Measurements from ENCODE around the gene PTGFR.

DNA sequence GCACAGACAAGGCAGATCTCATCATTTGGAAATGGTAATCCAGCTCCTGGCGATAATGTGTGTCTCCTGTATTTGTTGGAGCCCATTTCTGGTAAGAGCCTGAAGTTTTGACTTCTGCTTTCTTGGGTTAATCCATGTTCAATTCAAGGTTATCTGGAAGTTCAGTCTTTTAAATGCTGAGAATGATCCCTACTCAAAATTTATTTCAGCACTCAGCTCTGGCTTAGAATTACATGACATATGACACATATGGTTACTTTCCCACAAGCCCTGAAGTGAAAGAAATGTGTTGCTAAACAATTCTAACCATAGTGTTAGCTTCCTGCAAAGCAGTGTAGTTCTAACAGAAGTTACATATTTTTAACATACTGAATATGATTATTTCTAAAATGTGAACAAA, 2.7 kb downstream of the PTGFR start:
- no peak for TF ChIP-seq POLR2A (IDR thresholded peaks at IDR 0.05)
- TF ChIP-seq, protein P1, sequence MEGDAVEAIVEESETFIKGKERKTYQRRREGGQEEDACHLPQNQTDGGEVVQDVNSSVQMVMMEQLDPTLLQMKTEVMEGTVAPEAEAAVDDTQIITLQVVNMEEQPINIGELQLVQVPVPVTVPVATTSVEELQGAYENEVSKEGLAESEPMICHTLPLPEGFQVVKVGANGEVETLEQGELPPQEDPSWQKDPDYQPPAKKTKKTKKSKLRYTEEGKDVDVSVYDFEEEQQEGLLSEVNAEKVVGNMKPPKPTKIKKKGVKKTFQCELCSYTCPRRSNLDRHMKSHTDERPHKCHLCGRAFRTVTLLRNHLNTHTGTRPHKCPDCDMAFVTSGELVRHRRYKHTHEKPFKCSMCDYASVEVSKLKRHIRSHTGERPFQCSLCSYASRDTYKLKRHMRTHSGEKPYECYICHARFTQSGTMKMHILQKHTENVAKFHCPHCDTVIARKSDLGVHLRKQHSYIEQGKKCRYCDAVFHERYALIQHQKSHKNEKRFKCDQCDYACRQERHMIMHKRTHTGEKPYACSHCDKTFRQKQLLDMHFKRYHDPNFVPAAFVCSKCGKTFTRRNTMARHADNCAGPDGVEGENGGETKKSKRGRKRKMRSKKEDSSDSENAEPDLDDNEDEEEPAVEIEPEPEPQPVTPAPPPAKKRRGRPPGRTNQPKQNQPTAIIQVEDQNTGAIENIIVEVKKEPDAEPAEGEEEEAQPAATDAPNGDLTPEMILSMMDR (IDR thresholded peaks at IDR 0.05 in 4 of 5, conservative IDR thresholded peaks at IDR 0.05 in 1 of 5), result no peak
